Stimulated activated CD4-positive, alpha-beta T cell treated with anti-CD3 and anti-CD28 coated beads, Interleukin-4, amount 100 ng/mL, for 4 hours (primary cell): Measurements from ENCODE around the gene RAPGEF4.

Experiments
- DNase-seq, 2 experiments: peaks; one replicate each; pipeline ENCODE4 v3.0.0-alpha.2; 2020

Gene RAPGEF4

GRCh38 chr2:172944794-172945509 is 209.3 kb downstream of the RAPGEF4 start:
- DNase-seq: no peak

GRCh38 chr2:172945510-172945850 is 209.8 kb downstream of the RAPGEF4 start:
- no peak for DNase-seq

- DNase-seq: no peak
These were observed 212.0 kb downstream of the RAPGEF4 start for GRCh38 chr2:172947461-172948153.

- DNase-seq: no peak
These were observed 213.9 kb downstream of the RAPGEF4 start for GRCh38 chr2:172949522-172949921.

- DNase-seq: no peak
These were observed 214.9 kb downstream of the RAPGEF4 start for GRCh38 chr2:172950565-172950964.

GRCh38 chr2:172951554-172951953 is 215.9 kb downstream of the RAPGEF4 start:
- DNase-seq: no peak

GRCh38 chr2:172953411-172953810 is 217.8 kb downstream of the RAPGEF4 start:
- DNase-seq: no peak

- no peak for DNase-seq
These were observed 218.6 kb downstream of the RAPGEF4 start for GRCh38 chr2:172953970-172954852.

GRCh38 chr2:172955587-172955986 is 219.9 kb downstream of the RAPGEF4 start:
- no peak for DNase-seq

GRCh38 chr2:172957734-172958133 is 222.1 kb downstream of the RAPGEF4 start:
- no peak for DNase-seq

- DNase-seq: no peak
These were observed 226.4 kb downstream of the RAPGEF4 start for GRCh38 chr2:172962082-172962481.

GRCh38 chr2:172962824-172963223 is 227.2 kb downstream of the RAPGEF4 start:
- peak in 1 of 2 experiments; percentile 28 for DNase-seq

- no peak for DNase-seq
These were observed 229.0 kb downstream of the RAPGEF4 start for GRCh38 chr2:172964511-172965139.

- DNase-seq: no peak
These were observed 230.0 kb downstream of the RAPGEF4 start for GRCh38 chr2:172965433-172966212.

- no peak for DNase-seq
These were observed 231.7 kb downstream of the RAPGEF4 start for GRCh38 chr2:172967036-172967982.

- DNase-seq: no peak
These were observed 232.4 kb downstream of the RAPGEF4 start for GRCh38 chr2:172968061-172968469.

- no peak for DNase-seq
These were observed 233.5 kb downstream of the RAPGEF4 start for GRCh38 chr2:172969166-172969565.

GRCh38 chr2:172969609-172970008 is 234.0 kb downstream of the RAPGEF4 start:
- no peak for DNase-seq

- peak; percentile 11 to 63 for DNase-seq
These were observed 235.0 kb downstream of the RAPGEF4 start for GRCh38 chr2:172970660-172971059.

- DNase-seq: peak; percentile 12 to 29
These were observed 236.5 kb downstream of the RAPGEF4 start for GRCh38 chr2:172972005-172972619.

GRCh38 chr2:172974762-172975161 is 239.1 kb downstream of the RAPGEF4 start:
- no peak for DNase-seq
